Measurements from ENCODE around the gene IP6K2.

- TF ChIP-seq CTCF (IDR thresholded peaks at IDR 0.05) (no peak), POLR2A (IDR thresholded peaks at IDR 0.05) (no peak)
These were observed 22.1 kb upstream of the IP6K2 start for GRCh38 chr3:48738926-48739616.

All from testis (tissue), 2 donors.